Left ventricle myocardium inferior (tissue), 1 donor: ENCODE measurements around the gene PCK1. TPM values are rescaled to one million over a fixed set of nuclear protein-coding genes. Genes with fewer than 3 reads are reported as not detected.
A peak's percentile ranks its signal among the peaks of the same experiment; 100 is the strongest.

Source experiments
- DNase-seq: peaks from one replicate; pipeline ENCODE4 v3.0.0-alpha.2; 2020
- H3K27ac ChIP-seq: fragments of 200-600 bp; replicated peaks from 2 replicates; pipeline ENCODE4 v1.8.0; 2021
- H3K27me3 ChIP-seq: fragments of 200-600 bp; 2 replicates; pipeline ENCODE4 v1.8.0; 2021; ENCODE audit warnings: low read depth
- H3K36me3 ChIP-seq: fragments of 200-600 bp; 2 replicates; pipeline ENCODE4 v1.8.0; 2021
- H3K4me1 ChIP-seq: fragments of 200-600 bp; 2 replicates; pipeline ENCODE4 v1.8.0; 2021
- H3K4me3 ChIP-seq: fragments of 200-600 bp; 2 replicates; pipeline ENCODE4 v1.8.0; 2021; ENCODE audit warnings: mild to moderate bottlenecking, moderate library complexity
- H3K9me3 ChIP-seq: fragments of 200-600 bp; replicated peaks from 2 replicates; pipeline ENCODE4 v1.8.0; 2021
- intact Hi-C: fragments of 100-400 bp; cut with micrococcal nuclease; formaldehyde crosslinking; loops from one replicate; pipeline ENCODE4 v1.11.0; 2022
- total RNA-seq: library from RNA; stranded (reverse); fragmentation: NEBNext Ultra II Directional; extraction: Animal tissue kit (Norgen Biotek cat#: 25700); gene quantifications from one replicate; pipeline ENCODE4 v1.2.1, GENCODE V29; 2021
- TF ChIP-seq, protein P1 (sequence below): fragments of 200-600 bp; IDR thresholded peaks from 2 replicates; pipeline ENCODE4 v1.8.0; 2021; ENCODE audit warnings: antibody characterized with exemption, mild to moderate bottlenecking, borderline replicate concordance
- donor health status: DM: no; HTN: yes; CAD: no; lungs with severe emphysema.

PCK1 gene
- total RNA-seq, 1 donor from 2014 or later: 0.25 TPM

DNA sequence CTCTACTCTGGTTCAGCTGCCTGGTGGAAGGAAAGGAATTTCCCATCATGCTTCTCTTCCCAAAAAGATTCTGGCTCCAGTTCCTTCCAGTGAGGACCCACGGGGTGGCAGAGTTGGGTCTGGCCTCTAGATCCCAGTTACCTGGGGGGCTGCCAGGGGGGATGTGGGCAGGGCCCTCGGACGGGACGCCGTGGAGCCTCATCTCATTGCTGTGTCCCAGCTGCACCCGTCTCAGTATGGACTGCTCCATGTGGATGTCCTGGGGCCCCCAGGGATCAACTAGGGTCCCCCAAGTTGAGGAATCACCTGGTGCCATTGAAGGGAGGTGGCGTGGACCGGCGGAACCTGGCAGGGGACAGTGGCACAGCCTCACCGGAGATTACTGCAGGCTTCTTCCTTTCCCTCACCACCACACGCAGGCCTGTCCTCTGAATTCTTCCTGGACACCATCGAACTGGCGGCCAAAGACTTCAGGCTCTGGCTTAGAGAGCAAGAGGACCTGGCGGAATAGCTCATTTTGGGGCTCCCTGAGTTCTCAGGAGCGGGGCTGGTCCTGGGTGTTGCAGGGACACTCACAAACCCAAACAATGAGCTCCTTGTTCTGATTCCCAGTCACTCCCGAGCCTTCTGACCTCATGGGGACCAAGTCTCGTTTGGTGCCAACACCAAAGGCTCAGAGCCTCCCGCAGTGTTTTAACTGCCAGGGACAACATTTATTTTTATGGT, 50.8 kb downstream of the PCK1 start:
- peak; percentile 37 for DNase-seq
- H3K4me3 ChIP-seq: no peak overlapping the region
- H3K27me3 ChIP-seq: peaks cover 71% of the 10 kb centered on the region
- H3K27ac ChIP-seq: peak overlapping the region; percentile 5
- no peaks in the 10 kb centered on the region for H3K4me1 ChIP-seq
- H3K36me3 ChIP-seq: no peaks in the 10 kb centered on the region
- no peaks in the 10 kb centered on the region for H3K9me3 ChIP-seq
- intact Hi-C loops: no loop called here
- TF ChIP-seq, protein P1, sequence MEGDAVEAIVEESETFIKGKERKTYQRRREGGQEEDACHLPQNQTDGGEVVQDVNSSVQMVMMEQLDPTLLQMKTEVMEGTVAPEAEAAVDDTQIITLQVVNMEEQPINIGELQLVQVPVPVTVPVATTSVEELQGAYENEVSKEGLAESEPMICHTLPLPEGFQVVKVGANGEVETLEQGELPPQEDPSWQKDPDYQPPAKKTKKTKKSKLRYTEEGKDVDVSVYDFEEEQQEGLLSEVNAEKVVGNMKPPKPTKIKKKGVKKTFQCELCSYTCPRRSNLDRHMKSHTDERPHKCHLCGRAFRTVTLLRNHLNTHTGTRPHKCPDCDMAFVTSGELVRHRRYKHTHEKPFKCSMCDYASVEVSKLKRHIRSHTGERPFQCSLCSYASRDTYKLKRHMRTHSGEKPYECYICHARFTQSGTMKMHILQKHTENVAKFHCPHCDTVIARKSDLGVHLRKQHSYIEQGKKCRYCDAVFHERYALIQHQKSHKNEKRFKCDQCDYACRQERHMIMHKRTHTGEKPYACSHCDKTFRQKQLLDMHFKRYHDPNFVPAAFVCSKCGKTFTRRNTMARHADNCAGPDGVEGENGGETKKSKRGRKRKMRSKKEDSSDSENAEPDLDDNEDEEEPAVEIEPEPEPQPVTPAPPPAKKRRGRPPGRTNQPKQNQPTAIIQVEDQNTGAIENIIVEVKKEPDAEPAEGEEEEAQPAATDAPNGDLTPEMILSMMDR: no peak

GRCh38 chr20:57612436-57612835, 51.5 kb downstream of the PCK1 start:
- H3K27me3 ChIP-seq: peaks cover 71% of the 10 kb centered on the region
- TF ChIP-seq, protein P1: no peak
- no peaks in the 10 kb centered on the region for H3K9me3 ChIP-seq
- H3K4me3 ChIP-seq: no peak overlapping the region
- no peak for DNase-seq
- no peak overlapping the region for H3K27ac ChIP-seq
- H3K36me3 ChIP-seq: no peaks in the 10 kb centered on the region
- no peaks in the 10 kb centered on the region for H3K4me1 ChIP-seq
- intact Hi-C loops: no loop called here

GRCh38 chr20:57612916-57613315, 52.0 kb downstream of the PCK1 start:
- no peaks in the 10 kb centered on the region for H3K4me1 ChIP-seq
- H3K9me3 ChIP-seq: no peaks in the 10 kb centered on the region
- no peaks in the 10 kb centered on the region for H3K36me3 ChIP-seq
- TF ChIP-seq, protein P1: no peak
- intact Hi-C loops: no loop called here
- no peak overlapping the region for H3K27ac ChIP-seq
- no peak overlapping the region for H3K4me3 ChIP-seq
- H3K27me3 ChIP-seq: peaks cover 71% of the 10 kb centered on the region
- no peak for DNase-seq

DNA sequence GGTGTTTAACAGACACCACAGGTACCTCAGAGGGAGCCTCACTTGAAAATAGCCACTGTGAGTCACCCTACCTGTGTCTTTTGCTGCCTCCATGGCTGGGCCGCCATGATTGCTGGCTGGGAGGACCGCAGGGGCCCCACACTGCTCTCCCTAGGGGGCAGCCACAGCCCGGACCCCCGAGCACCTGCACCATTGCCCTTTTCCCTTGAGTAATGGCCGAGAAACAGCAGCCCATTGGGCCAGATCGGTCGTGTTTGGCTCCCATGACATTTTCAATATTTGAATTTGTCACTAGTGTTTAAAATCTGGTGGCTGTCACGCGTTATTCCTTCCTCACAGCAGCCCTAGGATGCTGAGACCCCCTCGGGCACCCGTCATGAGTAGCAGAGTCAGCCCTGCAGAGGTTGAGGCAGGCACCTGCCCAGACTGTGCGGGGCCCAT, 52.6 kb downstream of the PCK1 start:
- intact Hi-C loops: no loop called here
- TF ChIP-seq, protein P1: no peak
- H3K27ac ChIP-seq: no peak overlapping the region
- no peaks in the 10 kb centered on the region for H3K9me3 ChIP-seq
- peaks cover 5% of the 10 kb centered on the region for H3K4me1 ChIP-seq
- no peaks in the 10 kb centered on the region for H3K36me3 ChIP-seq
- H3K4me3 ChIP-seq: no peak overlapping the region
- H3K27me3 ChIP-seq: peaks cover 71% of the 10 kb centered on the region
- DNase-seq: no peak

GRCh38 chr20:57614490-57615444, 53.9 kb downstream of the PCK1 start:
- intact Hi-C loops: no loop called here
- TF ChIP-seq, protein P1: no peak
- DNase-seq: no peak
- Histone ChIP-seq H3K4me1 (peaks cover 10% of the 10 kb centered on the region), H3K36me3 (no peaks in the 10 kb centered on the region), H3K4me3 (no peak overlapping the region), H3K9me3 (no peaks in the 10 kb centered on the region), H3K27ac (no peak overlapping the region), H3K27me3 (peaks cover 66% of the 10 kb centered on the region)
